GM04504 (cell line): ENCODE measurements around the gene TNIK.
A peak's percentile ranks its signal among the peaks of the same experiment; 100 is the strongest.

Experiments
- DNase-seq: peaks from one replicate; pipeline ENCODE4 v3.0.0-alpha.2; 2012; ENCODE audit warnings: low read depth

TNIK gene

DNA sequence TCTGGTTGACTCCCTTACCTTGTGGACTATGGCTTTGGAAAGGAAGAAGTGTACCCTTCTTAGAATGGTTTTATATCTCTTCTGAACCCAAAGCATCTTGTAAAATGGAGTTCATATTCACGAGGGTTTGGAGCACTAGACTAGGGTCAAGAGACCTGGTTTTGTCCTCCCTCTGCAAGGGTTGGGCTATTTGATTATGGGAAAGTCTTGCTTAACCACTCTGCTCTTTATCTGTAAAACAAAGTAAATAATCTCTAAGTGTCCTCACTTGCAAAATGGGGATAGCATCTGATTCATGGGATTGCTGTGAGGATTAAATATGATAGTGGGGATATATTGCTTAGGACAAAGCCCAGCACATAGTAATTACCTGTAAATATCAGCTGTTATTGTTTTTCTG is 415.8 kb downstream of the TNIK start:
- no peak for DNase-seq

DNA sequence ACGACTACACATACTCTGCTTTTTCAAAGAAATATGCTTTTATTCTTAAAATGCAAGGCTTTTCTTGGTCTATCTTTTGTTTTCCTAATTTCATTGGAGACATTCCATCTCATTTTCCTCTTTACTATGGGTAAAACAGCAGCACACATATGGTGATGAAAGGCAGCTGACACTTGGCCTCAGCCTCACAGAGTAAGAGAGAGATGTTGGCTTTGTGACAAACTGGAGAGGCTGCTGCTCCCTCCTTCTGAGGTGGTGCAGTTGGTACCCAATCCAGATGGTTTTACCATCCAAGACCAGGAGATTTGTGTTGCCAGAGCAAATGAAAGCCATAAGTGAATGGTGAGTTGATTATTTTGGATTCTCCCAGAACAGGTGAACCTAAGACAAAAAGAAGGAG is 420.5 kb downstream of the TNIK start:
- no peak for DNase-seq

DNA sequence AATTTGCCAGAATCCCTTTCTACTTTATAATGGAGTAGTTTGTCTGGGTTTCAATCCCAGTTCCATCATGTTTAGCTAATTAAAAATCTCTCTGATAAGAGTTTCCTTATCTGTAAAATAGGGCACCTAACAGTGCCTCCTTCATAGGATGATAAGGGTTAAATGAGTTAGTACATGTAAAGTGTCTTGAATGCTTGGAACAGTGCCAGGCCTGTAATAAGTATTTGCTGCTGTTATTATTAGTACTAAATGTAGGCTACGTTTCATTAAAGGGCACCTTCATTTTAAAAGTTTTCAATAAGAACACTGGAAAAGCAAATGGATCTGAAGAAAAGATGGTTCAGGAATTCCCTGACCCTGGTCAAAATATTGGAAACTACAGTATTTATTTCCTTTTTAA is 421.9 kb downstream of the TNIK start:
- DNase-seq, result no peak

DNA sequence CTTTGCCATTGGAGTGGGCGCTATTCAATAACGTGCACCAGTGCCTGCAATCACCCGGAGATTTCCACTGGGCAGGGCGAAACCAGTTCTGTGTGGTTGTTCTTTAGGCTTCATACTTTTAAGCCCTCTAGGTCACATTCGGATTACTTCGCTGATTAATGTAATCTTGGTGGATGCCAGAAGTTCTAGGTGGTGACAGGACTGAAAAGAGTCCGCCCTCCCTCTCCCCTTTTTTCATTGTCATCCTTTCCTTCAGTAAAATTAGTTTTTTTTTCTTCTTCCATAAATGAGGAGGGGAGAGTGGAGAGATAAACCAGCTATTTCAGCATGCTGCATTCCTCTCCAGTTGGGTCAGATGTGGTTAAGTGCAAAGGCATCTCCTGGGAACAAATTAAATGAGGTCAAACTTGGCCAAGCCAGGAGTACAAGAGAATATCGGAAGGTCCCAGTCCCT is 431.4 kb downstream of the TNIK start:
- peak; percentile 84 for DNase-seq

DNA sequence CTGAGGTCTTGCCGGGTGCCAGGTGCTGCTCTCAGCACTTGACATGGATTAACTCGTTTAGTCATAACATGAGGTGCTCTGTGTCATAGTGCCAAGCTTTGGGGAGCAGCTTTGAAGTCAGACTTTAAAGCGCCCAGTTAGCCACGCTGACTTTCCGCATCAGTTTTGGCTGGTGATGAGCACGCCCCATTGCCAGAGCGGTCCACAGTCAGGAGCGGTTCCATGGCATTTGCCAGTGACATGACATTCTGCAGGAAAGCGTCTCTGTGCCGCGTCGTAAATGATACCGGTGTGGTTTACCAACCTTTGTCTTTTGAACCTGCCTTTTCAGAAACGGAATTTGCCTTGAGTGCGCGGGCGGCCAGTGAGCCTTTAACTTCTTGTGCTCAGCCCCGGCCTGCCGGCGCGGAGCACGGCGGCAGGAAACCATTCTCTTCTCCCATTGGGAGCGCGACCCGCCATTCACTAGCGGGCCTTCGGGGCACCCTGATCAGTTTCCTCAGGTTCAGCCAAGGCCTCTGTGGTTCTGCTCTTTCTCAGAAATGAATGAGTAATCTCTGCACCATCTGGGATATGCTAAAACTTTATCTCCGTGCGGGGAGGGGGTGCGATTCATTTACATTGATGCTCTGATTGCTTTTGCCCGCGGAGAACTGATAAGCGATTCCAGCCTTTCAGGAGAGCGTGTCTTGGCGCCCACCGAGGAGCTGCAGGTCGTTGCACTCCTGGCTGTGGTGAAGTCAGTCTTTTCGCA is 432.0 kb downstream of the TNIK start:
- peak; percentile 81 for DNase-seq

DNA sequence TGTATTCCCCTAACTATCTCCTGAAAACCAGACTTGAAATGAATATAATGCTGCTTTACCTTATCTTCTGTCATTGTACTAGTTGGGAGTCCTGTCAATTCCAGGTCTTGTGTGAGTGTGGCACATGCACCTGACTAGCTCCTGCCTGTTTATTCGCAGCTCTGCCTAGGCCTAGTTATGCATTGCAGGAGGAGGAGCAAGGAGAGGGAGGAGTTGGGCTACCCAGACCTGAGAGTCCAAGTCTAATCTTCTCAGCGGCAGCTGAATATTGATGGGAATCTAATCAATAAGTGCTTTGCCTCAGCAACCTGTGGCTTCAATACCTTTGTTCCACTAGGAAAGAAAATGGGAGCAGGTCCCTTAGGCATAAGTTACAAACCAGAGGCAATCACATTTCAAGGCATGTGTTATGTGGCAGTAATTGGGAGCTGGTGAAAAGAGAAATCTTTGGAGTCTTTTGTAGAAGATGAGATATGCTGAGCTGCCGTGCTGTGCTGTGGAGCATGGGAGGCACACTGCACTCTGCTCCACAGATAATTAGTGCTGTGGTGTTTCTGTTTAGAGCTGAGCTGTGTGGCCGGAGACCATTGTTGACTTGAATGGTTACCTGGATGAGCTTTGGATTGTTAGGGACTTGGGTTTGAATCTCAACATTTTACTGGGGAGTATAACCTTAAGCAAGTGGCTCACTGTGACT is 433.5 kb downstream of the TNIK start, which contains the start of gene SLC2A2:
SLC2A2 (minus strand) TSS at position 124 of the 697 bp plus-strand sequence; CDS start at position 74, 50 bp downstream.
- no peak for DNase-seq

DNA sequence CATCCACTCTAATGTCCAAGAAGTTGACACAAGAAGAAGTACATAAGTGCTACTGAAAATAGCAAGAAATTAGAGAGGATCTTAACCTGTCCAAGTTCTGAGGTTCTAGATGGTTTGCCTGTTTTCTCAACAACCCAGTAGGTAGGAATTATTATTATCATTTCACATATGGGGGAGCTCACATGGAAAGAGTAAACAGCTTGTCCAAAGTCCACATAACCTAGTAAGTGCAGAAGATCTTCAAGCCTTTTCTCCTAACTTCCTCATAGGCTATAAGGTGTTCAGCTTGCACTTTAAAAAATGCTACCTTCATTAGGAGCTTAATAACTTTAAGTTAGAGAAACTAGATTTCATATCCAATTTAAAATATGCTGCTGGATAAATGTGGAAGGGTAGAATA is 436.6 kb downstream of the TNIK start:
- DNase-seq, result no peak

DNA sequence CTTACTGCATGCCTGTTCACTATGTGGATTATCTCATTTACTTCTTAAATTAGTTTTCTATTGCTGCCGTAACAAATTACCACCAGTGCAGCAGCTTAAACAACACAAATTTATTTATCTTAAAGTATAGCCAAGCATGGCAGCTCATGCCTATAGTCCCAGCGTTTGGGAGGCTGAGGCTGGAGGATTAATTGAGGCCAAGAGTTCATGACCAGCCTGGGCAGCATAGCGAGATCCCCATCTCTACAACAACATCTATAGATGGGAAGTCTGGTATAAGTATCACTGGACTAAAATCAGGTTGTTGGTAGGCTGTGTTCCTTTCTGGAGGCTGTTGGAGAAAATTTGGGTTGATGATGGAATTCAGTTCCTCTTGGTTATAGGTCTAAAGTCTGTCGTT is 438.8 kb downstream of the TNIK start:
- no peak for DNase-seq

DNA sequence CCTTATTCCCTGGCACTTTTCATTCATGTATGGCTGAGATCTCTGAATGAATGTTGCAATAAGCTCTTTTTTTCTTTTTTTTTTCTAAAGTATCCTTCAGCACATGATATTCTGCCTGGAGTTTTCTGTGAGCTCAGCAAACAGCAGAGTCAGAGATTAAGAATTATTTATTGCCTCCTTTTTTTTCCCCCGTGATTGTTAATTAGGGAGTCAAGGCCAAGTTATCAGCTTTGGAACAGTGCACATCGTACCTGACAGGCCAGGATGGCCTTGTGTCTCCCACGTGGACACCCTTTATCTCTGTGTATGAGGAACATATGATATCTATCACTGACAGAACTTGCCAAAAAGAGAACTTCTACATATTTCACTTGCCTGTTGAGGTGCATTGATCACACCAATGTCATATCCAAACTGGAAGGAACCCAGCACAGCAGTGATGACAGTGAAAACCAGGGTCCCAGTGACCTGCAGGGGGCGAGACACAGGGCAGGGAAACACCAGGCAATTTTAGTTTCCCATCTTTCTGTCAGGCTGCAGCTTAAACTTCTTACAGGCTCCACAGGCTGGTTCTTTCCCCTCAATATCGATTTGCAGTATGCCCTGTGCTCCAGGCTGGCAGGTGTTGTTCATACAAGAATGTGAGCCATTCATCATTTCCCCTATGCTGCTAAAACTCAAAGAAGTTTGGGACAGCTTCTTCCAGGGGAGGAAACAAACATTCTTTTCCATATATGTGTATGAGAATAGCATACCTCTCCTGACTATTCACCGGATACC is 441.9 kb downstream of the TNIK start:
- no peak for DNase-seq

DNA sequence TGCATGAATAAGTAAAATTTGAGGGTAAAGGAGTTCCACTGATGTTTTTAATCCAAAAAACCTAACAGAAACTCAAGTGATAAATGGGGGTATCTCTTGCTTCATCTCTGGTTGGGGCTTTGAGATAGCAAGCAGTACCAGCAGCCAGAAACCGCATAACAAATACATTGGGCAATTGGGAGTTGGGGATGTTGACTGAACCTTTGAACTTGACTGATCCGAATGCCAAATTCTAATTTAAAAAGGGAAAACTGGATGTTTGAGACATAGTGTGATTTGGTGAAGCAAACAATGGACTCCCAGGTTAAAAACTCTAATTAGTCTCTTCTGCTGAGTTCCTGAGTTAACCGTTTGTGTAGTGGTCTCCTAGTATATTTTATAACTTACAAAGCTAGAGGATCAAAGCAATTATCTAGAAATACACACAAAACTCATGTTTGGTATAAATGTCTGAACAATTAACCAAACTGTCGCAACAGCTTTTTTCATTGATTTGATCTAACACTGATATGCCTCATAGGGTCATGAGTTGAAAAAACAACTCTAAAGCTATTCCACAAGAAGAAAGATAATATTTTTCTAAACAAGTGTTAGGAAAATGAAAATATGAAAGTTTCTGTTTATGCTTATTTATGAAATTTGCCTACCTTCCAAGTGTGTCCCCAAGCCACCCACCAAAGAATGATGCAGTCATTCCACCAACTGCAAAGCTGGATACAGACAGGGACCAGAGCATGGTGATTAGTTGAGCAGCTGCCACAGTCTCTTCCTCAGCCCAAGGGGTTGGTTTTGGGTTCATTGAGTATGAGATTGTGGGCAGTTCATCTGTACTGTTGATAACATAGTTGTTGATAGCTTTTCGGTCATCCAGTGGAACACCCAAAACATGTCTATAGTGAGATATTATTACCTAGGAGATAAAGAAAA is 446.1 kb downstream of the TNIK start:
- no peak for DNase-seq

DNA sequence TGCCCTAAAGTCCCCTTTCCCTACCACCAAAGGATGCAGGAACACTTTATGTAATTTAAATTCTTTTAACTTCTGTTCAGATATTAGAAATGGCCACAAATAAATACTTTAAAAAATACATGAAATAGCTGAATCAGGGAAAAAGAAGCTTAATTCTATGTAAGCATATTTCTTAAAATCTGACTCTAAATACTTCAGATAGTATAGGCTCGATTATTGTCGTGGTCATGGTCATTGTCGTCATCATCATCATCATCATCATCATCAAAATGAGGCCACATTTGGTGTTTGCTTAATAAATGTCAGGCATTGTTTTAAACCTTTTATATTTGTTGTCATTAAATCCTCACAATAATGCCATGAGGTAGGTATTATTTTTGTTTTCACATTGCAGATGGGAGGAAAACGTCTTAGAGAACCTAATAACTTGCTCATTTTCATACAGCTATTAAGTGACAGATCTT is 448.3 kb downstream of the TNIK start:
- DNase-seq, result no peak
